WTC11 (cell line): ENCODE measurements around the gene KLC3.

Experiments used
- ATF2 ChIP-seq: sonication (generic); formaldehyde crosslinking; IDR thresholded peaks from 2 replicates; pipeline ENCODE4 v1.8.1; 2022; ENCODE audit warnings: low read depth, missing genetic modification reagents, borderline replicate concordance
- CTCF ChIP-seq: fragments of 200-600 bp; IDR thresholded peaks from 2 replicates; pipeline ENCODE4 v1.8.0; 2022; ENCODE audit warnings: antibody characterized with exemption
- E2F4 ChIP-seq: sonication (generic); formaldehyde crosslinking; IDR thresholded peaks from 2 replicates; pipeline ENCODE4 v1.8.1; 2022; ENCODE audit warnings: low read depth, mild to moderate bottlenecking, moderate library complexity, missing genetic modification reagents, borderline replicate concordance
- ETV6 ChIP-seq: sonication (generic); formaldehyde crosslinking; IDR thresholded peaks from 2 replicates; pipeline ENCODE4 v1.8.1; 2022; ENCODE audit warnings: mild to moderate bottlenecking, missing genetic modification reagents
- HMGA2 ChIP-seq: fragments of 250-450 bp; sonication (Bioruptor Pico); IDR thresholded peaks from 2 replicates; pipeline ENCODE4 v1.4.0; 2021; ENCODE audit warnings: mild to moderate bottlenecking, moderate library complexity
- NR1H2 ChIP-seq: sonication (generic); formaldehyde crosslinking; IDR thresholded peaks from 2 replicates; pipeline ENCODE4 v1.9.0; 2021; ENCODE audit warnings: mild to moderate bottlenecking, moderate library complexity, missing genetic modification reagents
- PRDM15 ChIP-seq: sonication (generic); formaldehyde crosslinking; IDR thresholded peaks from 2 replicates; pipeline ENCODE4 v1.8.0; 2022; ENCODE audit warnings: missing genetic modification reagents
- TP53 ChIP-seq: sonication (generic); formaldehyde crosslinking; IDR thresholded peaks from 2 replicates; pipeline ENCODE4 v1.8.1; 2023; ENCODE audit warnings: mild to moderate bottlenecking, missing genetic modification reagents
- USF1 ChIP-seq: sonication (generic); formaldehyde crosslinking; IDR thresholded peaks from 2 replicates; pipeline ENCODE4 v1.8.0; 2022; ENCODE audit warnings: mild to moderate bottlenecking, missing genetic modification reagents
- USF2 ChIP-seq: sonication (generic); formaldehyde crosslinking; IDR thresholded peaks from 2 replicates; pipeline ENCODE4 v1.8.1; 2023; ENCODE audit warnings: mild to moderate bottlenecking, missing genetic modification reagents, moderate library complexity
- ZBTB43 ChIP-seq: sonication (generic); formaldehyde crosslinking; IDR thresholded peaks from 2 replicates; pipeline ENCODE4 v1.8.1; 2023; ENCODE audit warnings: mild to moderate bottlenecking, missing genetic modification reagents

GRCh38 chr19:45355910-45356309, 15.4 kb downstream of the KLC3 start:
- TF ChIP-seq USF2 (CRISPR knock-in tag) (no peak), NR1H2 (no peak), USF1 (CRISPR knock-in tag) (no peak), ZBTB43 (CRISPR knock-in tag) (no peak), CTCF (no peak), HMGA2 (CRISPR knock-in tag) (no peak), ATF2 (CRISPR knock-in tag) (no peak), E2F4 (CRISPR knock-in tag) (no peak), PRDM15 (no peak), TP53 (CRISPR knock-in tag) (no peak), ETV6 (CRISPR knock-in tag) (no peak)
